GM18520 (cell line): Measurements from ENCODE around the gene FOXP1.

Experiments used
- ATAC-seq: cut with Tn5 transposase; IDR thresholded peaks from one replicate; pipeline ENCODE4 v1.9.1; 2021; ENCODE audit not compliant: unreplicated experiment

Gene FOXP1

GRCh38 chr3:71488391-71488809 is 95.1 kb downstream of the FOXP1 start:
- ATAC-seq, result no peak

- ATAC-seq, result no peak
These were observed 96.1 kb downstream of the FOXP1 start for GRCh38 chr3:71487418-71487817.

- ATAC-seq, result no peak
These were observed 96.7 kb downstream of the FOXP1 start for GRCh38 chr3:71486831-71487230.

GRCh38 chr3:71485896-71486295 is 97.6 kb downstream of the FOXP1 start:
- ATAC-seq, result no peak

- no peak for ATAC-seq
These were observed 99.1 kb downstream of the FOXP1 start for GRCh38 chr3:71484452-71484851.

- no peak for ATAC-seq
These were observed 99.5 kb downstream of the FOXP1 start for GRCh38 chr3:71484047-71484446.

GRCh38 chr3:71482771-71483170 is 100.8 kb downstream of the FOXP1 start:
- no peak for ATAC-seq

GRCh38 chr3:71478568-71478967 is 105.0 kb downstream of the FOXP1 start:
- no peak for ATAC-seq

- ATAC-seq, result no peak
These were observed 106.6 kb downstream of the FOXP1 start for GRCh38 chr3:71476950-71477349.

GRCh38 chr3:71469138-71469435 is 114.4 kb downstream of the FOXP1 start:
- ATAC-seq, result no peak

- ATAC-seq, result no peak
These were observed 115.0 kb downstream of the FOXP1 start for GRCh38 chr3:71468311-71469137.

GRCh38 chr3:71466483-71466882 is 117.0 kb downstream of the FOXP1 start:
- no peak for ATAC-seq

- no peak for ATAC-seq
These were observed 118.0 kb downstream of the FOXP1 start for GRCh38 chr3:71465371-71466036.

- ATAC-seq, result no peak
These were observed 118.9 kb downstream of the FOXP1 start for GRCh38 chr3:71464613-71465012.

GRCh38 chr3:71463617-71464016 is 119.9 kb downstream of the FOXP1 start:
- no peak for ATAC-seq

- ATAC-seq, result no peak
These were observed 120.9 kb downstream of the FOXP1 start for GRCh38 chr3:71462586-71462985.

- no peak for ATAC-seq
These were observed 121.6 kb downstream of the FOXP1 start for GRCh38 chr3:71461749-71462483.

GRCh38 chr3:71461114-71461513 is 122.4 kb downstream of the FOXP1 start:
- no peak for ATAC-seq

GRCh38 chr3:71458895-71459294 is 124.6 kb downstream of the FOXP1 start:
- no peak for ATAC-seq

- ATAC-seq, result no peak
These were observed 126.7 kb downstream of the FOXP1 start for GRCh38 chr3:71456826-71457225.

- no peak for ATAC-seq
These were observed 127.4 kb downstream of the FOXP1 start for GRCh38 chr3:71456156-71456555.
